HG02798 (cell line): Measurements from ENCODE around the gene IL12RB2.
"Not testable (repeated sequence)": the region's sequence is repeated elsewhere in the genome, so short reads cannot be mapped to it uniquely, and the experiment has no call there.

Experiments used
- ATAC-seq: cut with Tn5 transposase; IDR thresholded peaks from one replicate; pipeline ENCODE4 v1.9.1; 2021; ENCODE audit warnings: mild to moderate bottlenecking; ENCODE audit not compliant: unreplicated experiment, poor library complexity

The IL12RB2 gene

DNA sequence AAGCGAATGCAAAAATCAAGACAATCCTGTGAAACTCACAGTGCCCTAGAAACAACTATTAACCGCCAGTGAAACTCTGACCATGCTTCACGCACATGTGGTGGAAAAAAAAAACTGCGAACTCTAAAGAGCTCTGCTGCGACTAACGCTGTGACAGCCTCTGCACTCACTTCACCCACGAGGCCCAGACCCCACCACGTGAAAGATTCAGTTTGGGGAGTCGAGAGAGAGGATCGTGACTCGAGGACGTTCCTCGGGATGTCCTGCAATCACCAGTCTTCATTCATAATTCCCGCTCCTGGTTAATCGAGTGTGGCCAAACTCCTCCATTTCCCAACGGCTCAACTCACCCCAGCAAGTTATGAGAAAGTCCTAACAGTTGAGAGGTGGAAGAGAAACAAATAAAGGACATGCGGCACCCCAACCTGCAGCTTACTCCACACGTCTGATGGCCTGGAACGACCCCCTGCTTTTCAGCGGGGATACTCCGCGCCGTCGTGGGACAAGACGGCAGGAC is 121.4 kb downstream of the IL12RB2 start:
- no peak for ATAC-seq

DNA sequence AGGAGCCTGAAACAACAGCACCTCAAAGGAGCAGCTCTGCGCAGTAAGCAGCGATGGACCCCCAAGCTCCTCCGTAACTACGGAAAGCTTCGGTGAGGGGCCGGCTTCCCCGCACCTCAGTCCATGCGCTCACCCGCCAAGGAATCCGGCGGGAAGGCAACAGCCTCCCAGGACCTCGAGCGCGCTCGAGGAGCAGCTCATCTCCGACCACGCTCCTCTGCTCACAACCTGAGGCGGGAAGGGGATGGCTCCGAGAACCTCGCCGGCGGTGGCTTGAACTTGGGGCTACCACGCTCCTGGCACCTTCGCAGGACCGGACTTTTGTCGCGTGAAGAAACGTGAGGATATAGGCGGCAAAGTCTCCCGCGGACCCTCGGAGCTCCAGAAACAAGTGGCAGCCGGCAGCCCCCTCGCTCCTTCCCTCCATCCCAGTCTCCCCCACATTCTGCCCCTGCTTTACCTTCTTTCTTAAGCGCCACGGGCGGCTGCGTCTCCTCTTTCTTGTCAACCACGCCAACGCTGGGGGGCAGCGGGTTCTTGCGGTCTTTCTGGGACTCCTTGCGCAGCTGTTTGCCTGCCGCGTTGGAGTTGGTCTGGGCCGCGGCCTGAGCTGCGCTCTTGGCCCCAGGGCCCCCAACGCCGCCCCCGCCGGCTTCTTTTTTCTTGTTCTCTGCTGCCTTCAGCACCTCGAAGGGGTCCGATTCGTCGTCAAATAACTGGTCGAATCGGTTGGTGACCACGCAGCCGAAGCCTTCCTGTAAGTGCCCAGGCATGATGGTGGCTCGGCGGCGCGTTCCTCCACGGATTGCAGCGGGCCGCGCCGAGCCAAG is 122.1 kb downstream of the IL12RB2 start:
- peak; percentile 11 for ATAC-seq

DNA sequence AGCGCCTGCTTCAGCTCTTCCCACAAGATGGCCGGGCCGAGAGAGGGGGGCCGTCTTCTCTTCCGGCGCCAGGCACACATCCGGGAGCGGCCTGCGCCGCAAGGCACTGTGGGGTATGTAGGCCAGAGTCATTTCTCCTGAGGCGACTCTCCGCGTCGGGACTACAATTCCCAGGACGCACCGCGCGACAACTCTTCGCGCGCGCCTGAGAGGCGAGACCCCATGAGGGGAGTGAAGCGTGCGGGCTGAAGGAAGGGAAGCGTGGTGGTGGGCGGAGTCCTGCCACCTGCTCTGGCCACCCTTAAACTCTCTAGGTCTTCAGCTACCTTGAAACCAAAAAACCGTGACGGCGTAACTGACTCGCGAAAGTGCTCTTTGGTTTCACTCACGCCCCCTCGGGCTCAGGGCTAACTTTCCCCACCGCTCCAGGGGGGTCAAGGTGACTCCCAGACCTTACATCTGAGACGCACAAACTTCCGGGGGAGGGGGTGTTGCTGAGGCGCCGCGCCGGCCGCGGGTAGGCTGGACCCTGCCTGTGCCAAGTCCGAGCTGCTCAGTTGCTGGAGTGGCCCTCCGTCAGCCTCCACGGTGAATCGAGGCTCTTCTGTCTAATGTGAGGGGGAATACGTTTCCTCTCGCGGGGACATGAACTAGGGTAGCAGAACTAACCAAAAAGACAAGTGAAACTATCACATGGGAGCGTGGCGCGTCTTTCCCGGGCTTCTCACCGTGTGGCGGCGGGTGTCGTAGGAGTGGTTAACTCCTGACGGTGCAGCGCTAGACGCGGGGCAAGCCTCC is 122.9 kb downstream of the IL12RB2 start, which contains the start of gene SERBP1:
Gene SERBP1, minus strand, starts transcription at position 45 of the 798 bp plus-strand sequence. CDS start 102 bp downstream, outside the sequence.
- ATAC-seq: peak; percentile 88

DNA sequence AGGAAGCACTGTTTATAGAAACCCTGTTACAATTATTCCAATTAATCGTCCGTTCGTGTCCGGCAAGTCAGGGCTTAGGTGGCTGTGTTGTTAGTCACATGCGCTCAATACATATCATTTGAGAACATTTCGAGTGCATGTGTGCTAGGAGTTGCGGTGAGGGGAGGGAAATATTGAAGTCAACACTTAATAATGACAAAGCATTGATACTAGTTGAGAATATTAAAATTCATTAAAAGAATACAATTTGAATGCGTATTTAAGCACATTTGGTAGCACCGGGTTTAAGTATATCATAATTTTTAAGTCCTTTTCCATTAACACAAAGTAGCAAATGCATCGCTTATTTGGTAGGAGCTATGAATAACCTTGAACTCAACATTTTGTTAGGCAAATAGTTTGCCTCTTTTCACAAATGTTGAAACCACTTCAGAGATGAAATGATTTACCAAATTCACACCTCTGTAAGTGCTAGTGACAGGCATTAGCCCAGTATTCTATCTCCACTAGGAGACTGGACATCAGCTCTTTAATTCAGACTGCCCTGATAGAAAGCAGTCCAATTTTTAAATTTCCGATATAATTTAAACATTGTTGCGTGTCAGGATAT is 123.6 kb downstream of the IL12RB2 start:
- no peak for ATAC-seq

DNA sequence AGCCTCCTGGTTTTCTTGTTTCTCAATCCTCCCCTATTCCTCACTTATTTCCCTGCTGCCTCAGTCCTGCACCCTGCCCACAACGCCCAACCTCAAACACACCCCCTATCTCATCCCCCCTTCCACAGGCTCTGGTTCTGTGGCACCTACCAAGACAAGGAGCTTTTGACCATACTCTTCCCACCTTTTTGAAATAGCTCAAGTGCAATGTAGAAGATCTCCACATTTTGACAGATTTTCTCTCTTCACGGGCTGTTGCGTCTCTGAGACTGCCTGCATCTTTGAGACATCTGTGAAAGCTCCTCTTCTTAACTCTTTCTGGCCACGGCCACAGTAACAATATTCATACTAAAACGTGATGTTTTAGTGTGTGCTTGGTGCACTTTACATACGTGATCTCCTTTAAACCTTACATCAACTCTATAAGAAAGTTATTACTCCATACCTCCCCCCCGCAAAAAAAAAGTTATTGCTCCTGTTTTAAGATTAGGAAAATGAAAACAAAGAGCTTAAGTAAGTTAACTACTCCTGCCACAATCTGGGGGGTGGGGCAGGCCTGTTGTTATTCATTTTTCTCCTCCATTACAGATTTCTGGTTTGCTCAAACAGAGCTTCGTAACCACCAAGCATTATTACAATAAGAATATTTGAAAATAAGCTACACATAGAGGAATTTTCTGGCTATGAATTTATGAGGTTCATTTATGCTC is 124.4 kb downstream of the IL12RB2 start:
- no peak for ATAC-seq

DNA sequence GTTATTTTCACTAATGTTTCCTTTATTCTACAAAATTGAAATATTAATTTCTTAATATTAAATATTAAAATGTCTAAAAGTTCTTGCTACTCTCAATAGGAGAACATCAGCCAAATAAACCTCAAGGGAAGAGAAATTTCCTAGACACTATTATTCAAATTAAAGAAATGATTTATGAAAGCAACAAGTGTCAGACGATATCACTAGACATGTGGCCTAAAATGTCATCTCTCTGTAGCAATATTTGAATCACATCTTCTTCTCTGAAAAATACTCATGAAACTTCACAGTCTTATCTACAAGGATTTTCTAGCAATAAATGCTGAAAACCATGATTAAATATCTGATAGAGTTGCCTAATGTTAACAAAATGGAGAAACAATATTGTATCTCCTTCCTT is 125.1 kb downstream of the IL12RB2 start:
- ATAC-seq: no peak

DNA sequence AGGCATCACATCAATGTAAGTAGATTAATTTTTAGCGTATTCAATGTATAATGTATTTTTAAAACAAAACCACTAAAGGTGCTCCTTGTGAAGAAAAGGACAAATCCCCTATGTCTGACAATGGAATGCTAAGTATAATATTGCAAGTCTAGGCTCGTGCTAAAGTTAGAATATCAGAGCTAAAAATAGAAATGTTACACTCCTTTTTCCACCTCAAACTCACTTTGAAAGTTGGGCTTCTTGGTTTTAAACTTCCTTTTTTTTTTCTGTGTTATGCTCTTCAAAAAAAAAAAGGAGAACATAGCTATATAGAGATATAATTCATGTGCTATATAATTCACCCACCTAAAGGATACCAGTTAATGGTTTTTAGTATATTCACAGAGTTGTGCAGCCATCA is 126.2 kb downstream of the IL12RB2 start:
- ATAC-seq: no peak

DNA sequence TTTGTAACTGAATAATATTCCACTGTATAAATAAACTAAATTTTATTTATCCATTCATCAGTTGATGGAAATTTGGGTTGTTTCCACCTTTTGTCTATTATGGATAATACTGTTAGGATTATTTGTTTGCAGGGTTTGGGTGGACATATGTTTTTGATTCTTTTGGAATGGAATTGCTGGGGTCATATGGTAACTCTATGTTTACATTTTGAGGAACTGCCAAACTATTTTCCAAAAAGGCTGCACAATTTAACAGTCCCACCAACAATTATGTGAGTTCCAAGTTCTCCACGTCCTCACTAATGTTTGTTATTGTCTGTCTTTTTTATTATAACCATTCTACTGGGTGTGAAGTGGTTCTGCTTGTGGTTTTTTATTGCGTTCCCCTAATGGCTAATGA is 126.8 kb downstream of the IL12RB2 start:
- no peak for ATAC-seq

DNA sequence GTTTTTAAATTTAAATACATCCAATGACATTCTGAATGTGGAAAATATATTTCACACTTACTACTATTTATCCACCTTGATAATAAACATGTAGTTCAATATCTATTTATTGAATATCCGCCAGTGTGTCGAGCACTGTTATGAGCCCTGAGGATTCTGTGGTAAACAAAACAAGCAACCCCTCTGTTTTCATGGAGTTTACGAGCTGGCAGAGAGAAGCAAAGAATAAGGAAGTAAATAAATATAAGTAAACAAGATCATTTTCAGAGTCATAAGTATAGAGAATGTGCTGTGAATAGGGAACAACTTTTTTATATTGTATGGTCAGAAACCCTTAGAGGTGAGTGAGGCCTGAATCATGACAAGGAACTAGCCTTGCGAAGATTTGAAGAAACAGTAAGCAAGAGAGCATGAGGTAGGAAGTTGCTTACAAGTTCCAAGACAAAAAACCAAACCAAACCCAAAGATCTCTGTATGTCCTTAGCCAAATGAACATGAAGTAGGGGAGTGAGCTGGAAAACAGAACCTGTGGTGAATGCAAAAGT is 128.9 kb downstream of the IL12RB2 start:
- ATAC-seq: no peak

DNA sequence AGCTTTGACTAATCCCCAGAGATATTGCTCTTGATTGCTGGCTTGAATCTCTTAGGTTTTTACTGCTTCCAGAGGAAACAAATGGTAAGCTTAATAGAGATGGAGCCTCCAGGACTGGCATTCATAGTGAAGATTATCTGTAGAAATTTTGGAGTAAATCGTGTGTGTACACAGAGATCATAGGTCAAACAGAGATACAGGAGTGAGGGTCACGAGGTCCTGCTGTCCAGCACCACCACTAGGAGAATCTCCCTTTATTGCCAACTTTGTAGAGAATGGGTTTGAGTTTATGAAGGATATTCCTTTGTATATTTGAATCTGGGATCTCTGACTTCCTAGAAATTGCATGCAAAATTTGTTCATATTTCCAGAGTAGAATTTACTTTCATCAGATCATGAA is 130.3 kb downstream of the IL12RB2 start:
- no peak for ATAC-seq

DNA sequence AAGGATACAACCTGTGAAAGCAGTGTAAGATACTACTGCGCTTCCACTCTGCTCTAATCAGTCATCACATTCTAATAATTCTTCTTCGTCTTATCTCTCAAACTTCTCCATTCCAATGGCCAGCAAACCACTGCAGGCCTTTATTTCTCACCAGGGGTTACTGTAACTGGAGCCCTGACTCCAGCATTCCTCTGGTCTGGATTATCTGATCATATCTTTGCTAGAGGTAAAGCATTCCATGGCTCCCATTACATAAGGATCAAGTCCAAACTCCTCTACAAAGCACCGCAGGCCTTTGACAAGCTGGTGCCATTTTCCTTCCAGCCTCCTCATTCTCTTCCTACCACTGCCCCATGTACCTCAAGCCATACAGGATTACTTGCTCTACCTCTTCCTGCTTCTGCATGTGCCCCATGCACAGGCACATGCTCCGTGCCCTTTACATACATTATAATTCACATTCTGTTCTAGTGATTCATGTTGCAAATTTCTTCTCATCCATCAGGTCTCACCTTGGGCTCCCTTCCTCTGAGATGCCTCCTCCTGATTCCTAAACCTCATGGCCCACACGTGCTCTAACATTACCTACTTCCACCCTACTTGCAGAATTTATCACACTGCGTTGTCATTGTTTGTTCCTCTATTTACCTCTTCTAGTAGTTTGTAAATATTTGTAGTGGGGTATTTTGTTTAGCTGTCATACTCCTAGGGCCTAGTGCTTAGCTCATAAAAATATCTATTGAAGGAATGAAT is 131.8 kb downstream of the IL12RB2 start:
- ATAC-seq: no peak

DNA sequence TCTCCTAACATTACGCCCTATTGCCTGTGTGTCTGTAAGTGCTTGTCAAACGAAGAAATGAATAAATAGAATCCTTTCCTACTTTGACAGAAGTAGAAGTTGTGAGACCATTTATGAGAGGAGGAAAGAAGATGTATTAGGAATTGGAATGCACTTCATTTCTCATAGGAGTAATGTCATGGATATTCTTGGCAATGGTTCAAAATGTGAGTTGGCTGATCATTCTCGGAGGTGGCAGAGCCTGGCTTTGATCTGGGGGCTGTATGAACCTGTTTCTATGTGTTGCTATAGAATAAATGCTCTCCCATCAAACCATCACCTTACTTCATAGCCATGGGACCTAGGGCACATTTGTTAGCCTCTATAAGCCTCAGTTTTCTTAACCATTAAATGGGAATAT is 132.7 kb downstream of the IL12RB2 start:
- ATAC-seq: no peak

DNA sequence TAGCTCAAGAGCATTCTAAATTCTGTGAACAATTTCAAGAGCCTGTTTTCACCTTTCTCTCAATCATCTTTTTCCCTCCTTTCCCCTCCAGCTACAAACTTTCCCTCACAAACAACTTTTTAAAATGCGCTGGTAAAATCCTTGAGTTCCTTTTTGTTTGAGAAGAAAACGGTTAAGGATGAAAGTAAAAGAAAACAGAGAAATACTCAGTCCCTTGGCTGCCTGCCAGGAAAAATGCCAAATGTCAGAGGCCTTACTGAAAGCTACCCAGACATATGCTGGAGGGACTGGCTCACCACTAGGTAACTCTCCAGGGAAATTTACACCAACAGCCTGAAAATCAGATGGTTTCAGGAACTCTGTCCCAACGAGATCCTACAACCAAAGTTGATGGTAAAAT is 133.5 kb downstream of the IL12RB2 start:
- peak; percentile 51 for ATAC-seq

DNA sequence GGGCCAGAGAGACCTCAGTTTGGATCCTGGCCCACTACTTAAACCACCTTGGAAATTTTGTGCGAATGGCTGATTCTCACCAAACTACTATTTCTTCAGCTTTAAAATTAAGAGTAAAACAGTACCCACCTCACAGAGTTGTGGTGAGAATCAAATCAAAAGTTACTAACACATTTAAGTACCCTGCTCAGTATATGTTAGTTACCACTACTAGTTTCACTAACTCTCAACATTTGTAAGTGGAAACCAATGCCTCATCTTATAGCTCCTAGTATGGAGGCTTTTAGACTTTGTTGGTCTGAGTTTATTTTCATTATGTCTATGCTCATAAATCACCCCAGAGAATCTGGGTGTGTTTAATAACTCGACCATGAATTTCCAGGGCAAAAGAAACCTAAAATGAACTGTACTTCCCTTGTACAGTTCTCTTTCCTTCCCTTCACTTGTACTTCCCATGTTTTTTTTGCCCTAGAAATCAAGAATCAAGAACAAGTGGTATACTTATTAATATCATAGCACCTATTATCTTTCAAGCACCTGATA is 134.1 kb downstream of the IL12RB2 start:
- peak; percentile 28 for ATAC-seq

DNA sequence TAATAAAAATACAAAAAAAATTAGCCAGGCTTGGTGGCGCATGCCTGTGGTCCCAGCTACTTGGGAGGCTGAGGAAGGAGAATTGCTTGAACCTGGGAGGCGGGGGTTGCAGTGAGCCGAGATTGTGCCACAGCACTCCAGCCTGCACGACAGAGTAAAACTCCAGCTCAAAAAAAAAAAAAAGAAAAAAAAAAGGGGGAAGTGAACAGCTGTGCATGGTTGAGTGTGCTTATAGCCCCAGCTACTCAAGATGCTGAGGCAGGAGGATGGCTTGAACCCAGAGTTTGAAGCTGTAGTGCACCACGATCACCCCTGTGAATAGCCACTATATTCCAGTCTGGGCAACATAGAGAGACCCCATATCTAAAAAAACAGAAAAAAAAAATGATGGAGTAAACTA is 138.3 kb downstream of the IL12RB2 start:
- ATAC-seq: not testable (repeated sequence)
